A549 (cell line): Measurements from ENCODE around the gene OPHN1. TPM values are rescaled to one million over a fixed set of nuclear protein-coding genes. Genes with fewer than 3 reads are reported as not detected.

Source experiments
- ATAC-seq, 2 experiments: fragments of 200-7000 bp in 1 of 2; fragments of >200 bp in 1 of 2; cut with Nextera tagmentation in 1 of 2; cut with Tn5 transposase in 1 of 2; 3 replicates each; pipeline versions ENCODE4 v1.8.0 to v1.9.1; 2018 to 2020; ENCODE audit warnings: mild to moderate bottlenecking in 1 of 2, moderate library complexity in 1 of 2
- CTCF ChIA-PET: fragments of 300-600 bp; sonication (Branson Sonifier 250); formaldehyde crosslinking; extraction: SDS; loops from one replicate; lab custom pipeline; 2021; ENCODE audit warnings: antibody characterized with exemption, inconsistent platforms; lab: Yijun Ruan, JAX
- POLR2A ChIA-PET: fragments of 350-600 bp; formaldehyde crosslinking; extraction: SDS; loops from one replicate; lab custom pipeline; 2021; ENCODE audit warnings: antibody characterized with exemption, inconsistent platforms; lab: Yijun Ruan, JAX
- DNase-seq, 2 experiments: peaks; one replicate each; pipeline versions ENCODE4 v3.0.0 to v3.0.0-alpha.2; 2011 to 2016; ENCODE audit warnings: low read depth in 1 of 2, low spot score in 1 of 2
- FAIRE-seq: peaks from 2 replicates; lab custom pipeline; 2011; peaks lifted over from hg19 to GRCh38; lab: Jason Lieb, UNC
- H3K27ac ChIP-seq, 2 experiments: fragments of >200 bp; sonication (Bioruptor Twin); formaldehyde crosslinking; 3 replicates each; pipeline ENCODE4 v1.5.1; 2016 to 2017
- H3K4me1 ChIP-seq: fragments of >200 bp; sonication (Bioruptor Twin); formaldehyde crosslinking; 3 replicates; pipeline ENCODE4 v1.6.1; 2016
- H3K4me2 ChIP-seq: fragments of >200 bp; sonication (Bioruptor Twin); formaldehyde crosslinking; 3 replicates; pipeline ENCODE4 v1.6.1; 2016
- H3K4me3 ChIP-seq: fragments of >200 bp; sonication (Bioruptor Twin); formaldehyde crosslinking; 3 replicates; pipeline ENCODE4 v1.5.1; 2016
- H3K9me3 ChIP-seq: fragments of >200 bp; sonication (Bioruptor Twin); formaldehyde crosslinking; 3 replicates; pipeline ENCODE4 v1.6.1; 2016
- ATOH8 ChIP-seq: fragments of 250-450 bp; sonication (Bioruptor Pico); IDR thresholded peaks from 2 replicates; pipeline ENCODE4 v1.5.0; 2020; ENCODE audit warnings: low read depth, mild to moderate bottlenecking, moderate library complexity
- CBX8 ChIP-seq: fragments of 200-600 bp; sonication (generic); IDR thresholded peaks from 2 replicates; pipeline ENCODE4 v1.6.1; 2016
- E2F6 ChIP-seq: IDR thresholded peaks from 2 replicates; pipeline ENCODE4 v1.6.1; 2012; ENCODE audit warnings: low read depth, borderline replicate concordance
- HOXA7 ChIP-seq: fragments of 250-450 bp; sonication (Bioruptor Pico); IDR thresholded peaks from 2 replicates; pipeline ENCODE4 v1.5.0; 2020; ENCODE audit warnings: mild to moderate bottlenecking, moderate library complexity
- KDM5A ChIP-seq: fragments of 200-600 bp; sonication (generic); IDR thresholded peaks from 2 replicates; pipeline ENCODE4 v1.6.1; 2016; ENCODE audit warnings: antibody characterized with exemption, mild to moderate bottlenecking
- PBX3 ChIP-seq: IDR thresholded peaks from 2 replicates; pipeline ENCODE4 v1.6.1; 2012
- POLR2AphosphoS2 ChIP-seq: conservative IDR thresholded peaks from 2 replicates; pipeline ENCODE4 v1.6.1; 2012; ENCODE audit warnings: low read length, improper control_type of control experiment, inconsistent platforms
- RCOR1 ChIP-seq: fragments of 150-350 bp; IDR thresholded peaks from 2 replicates; pipeline ENCODE4 v1.6.1; 2014; ENCODE audit warnings: antibody characterized with exemption, low read length, low read depth
- REST ChIP-seq: fragments of 200-600 bp; sonication (generic); IDR thresholded peaks from 2 replicates; pipeline ENCODE4 v1.6.1; 2016; ENCODE audit warnings: antibody characterized with exemption, mild to moderate bottlenecking, moderate library complexity
- USF2 ChIP-seq: fragments of 450-650 bp; IDR thresholded peaks from 2 replicates; pipeline ENCODE4 v1.6.1; 2014; ENCODE audit warnings: antibody characterized with exemption
- ZFP36 ChIP-seq: fragments of 450-650 bp; IDR thresholded peaks from 2 replicates; pipeline ENCODE4 v1.6.1; 2014; ENCODE audit warnings: borderline replicate concordance; ENCODE audit not compliant: partially characterized antibody
- WGBS: methylation state at CpG from one replicate; pipeline ENCODE4 v1.1.6; 2017; ENCODE audit errors: missing lambda C conversion rate; 5-methylcytosine and 5-hydroxymethylcytosine counted together
- polyA plus RNA-seq, 4 experiments: library from polyadenylated mRNA; depleted of rRNA in 3 of 4; stranded (reverse); fragments of >200 nt; fragmentation: RNase III in 1 of 4; extraction: RNeasy Plus Mini Kit Qiagen cat#74134 plus additional on column Dnase treatment in 1 of 4; gene quantifications; 2 replicates in 3 of 4; 3 replicates in 1 of 4; pipeline ENCODE4 v1.2.3, GENCODE V29; 2011 to 2017

Gene OPHN1
- polyA plus RNA-seq, 2 of the 4 experiments (the other 2 are of a cell fraction), result 2.0 to 5.7 TPM

GRCh38 chrX:68431836-68432235 is 1.5 kb downstream of the OPHN1 start (continued):
- no peak for TF ChIP-seq REST
- TF ChIP-seq PBX3, result no peak
- no peak for TF ChIP-seq E2F6
- TF ChIP-seq CBX8, result no peak
- TF ChIP-seq HOXA7 (CRISPR knock-in tag), result no peak

- no peak overlapping the region for H3K4me2 ChIP-seq
- H3K4me3 ChIP-seq, result no peak overlapping the region
- no peak for DNase-seq
- POLR2A ChIA-PET, result no interaction called here
- no peak for TF ChIP-seq ZFP36
- H3K27ac ChIP-seq, result no peak overlapping the region
- WGBS, result 76% methylated on average over 10 of the region's 10 CpGs
- CTCF ChIA-PET, result no interaction called here
- no peaks in the 10 kb centered on the region for H3K9me3 ChIP-seq
- no peak for FAIRE-seq
- no peak for ATAC-seq
- peaks cover 18% of the 10 kb centered on the region for H3K4me1 ChIP-seq
Measured at GRCh38 chrX:68429216-68429615, 4.1 kb downstream of the OPHN1 start.

GRCh38 chrX:68428431-68428830 is 4.9 kb downstream of the OPHN1 start:
- WGBS, result 68% methylated on average over 3 of the region's 3 CpGs

More at GRCh38 chrX:68428431-68428830, 4.9 kb downstream of the OPHN1 start:
- DNase-seq, result no peak
- FAIRE-seq, result no peak
- TF ChIP-seq POLR2AphosphoS2 (no peak), E2F6 (no peak), USF2 (no peak), RCOR1 (no peak), ATOH8 (CRISPR knock-in tag) (no peak), KDM5A (no peak)
- H3K9me3 ChIP-seq, result no peaks in the 10 kb centered on the region
- CTCF ChIA-PET, result no interaction called here
- H3K4me1 ChIP-seq, result peaks cover 17% of the 10 kb centered on the region; the same call in 2 of the 3 replicates
- no peak for ATAC-seq
- H3K27ac ChIP-seq, result no peak overlapping the region
- no peak overlapping the region for H3K4me3 ChIP-seq
- no peak overlapping the region for H3K4me2 ChIP-seq
- POLR2A ChIA-PET, result no interaction called here
